Spinal cord (tissue), 10 donors: Measurements from ENCODE around the gene TMEM26. TPM values are rescaled to one million over a fixed set of nuclear protein-coding genes. Genes with fewer than 3 reads are reported as not detected.

Source experiments
- DNase-seq, 6 donors: peaks; one replicate each; pipeline versions ENCODE4 v3.0.0 to v3.0.0-alpha.2; 2013 to 2015; ENCODE audit warnings: low spot score in 6 of 6, low read depth in 4 of 6
- H3K27ac ChIP-seq: one replicate; pipeline ENCODE4 v1.5.1; 2013; ENCODE audit warnings: low read depth, low read length, control low read depth
- H3K27me3 ChIP-seq: one replicate; pipeline ENCODE4 v1.6.1; 2013; ENCODE audit warnings: low read length; ENCODE audit not compliant: control insufficient read depth, insufficient read depth
- H3K36me3 ChIP-seq: one replicate; pipeline ENCODE4 v1.6.1; 2013; ENCODE audit warnings: low read length; ENCODE audit not compliant: control insufficient read depth, insufficient read depth
- H3K4me1 ChIP-seq: one replicate; pipeline ENCODE4 v1.6.1; 2013; ENCODE audit warnings: low read length; ENCODE audit not compliant: control insufficient read depth, insufficient read depth
- H3K4me3 ChIP-seq: one replicate; pipeline ENCODE4 v1.5.1; 2013; ENCODE audit warnings: low read depth, low read length, control low read depth
- H3K9me3 ChIP-seq: one replicate; pipeline ENCODE4 v1.6.1; 2013; ENCODE audit warnings: low read length; ENCODE audit not compliant: control insufficient read depth, insufficient read depth
- WGBS: methylation state at CpG from one replicate; pipeline ENCODE4 v1.1.5; 2013; ENCODE audit warnings: missing lambda C conversion rate; ENCODE audit not compliant: insufficient coverage; 5-methylcytosine and 5-hydroxymethylcytosine counted together
- polyA plus RNA-seq, 2 donors: library from polyadenylated mRNA; unstranded; fragments of 120-200 nt; gene quantifications; one replicate each; pipeline ENCODE4 v1.2.1, GENCODE V29; 2013; ENCODE audit not compliant: insufficient read length in 2 of 2
- total RNA-seq, 2 donors: library from RNA; depleted of rRNA in 1 of 2; stranded (reverse); fragments of 120-200 nt in 1 of 2; fragments of >200 nt in 1 of 2; gene quantifications; one replicate each; pipeline versions ENCODE4 v1.2.3 to v1.2.4, GENCODE V29; 2013 to 2014
- donor health status: healthy.

Gene TMEM26
- total and polyA plus RNA-seq, 4 donors: 1.9 to 6.0 (median 2.4) TPM

DNA sequence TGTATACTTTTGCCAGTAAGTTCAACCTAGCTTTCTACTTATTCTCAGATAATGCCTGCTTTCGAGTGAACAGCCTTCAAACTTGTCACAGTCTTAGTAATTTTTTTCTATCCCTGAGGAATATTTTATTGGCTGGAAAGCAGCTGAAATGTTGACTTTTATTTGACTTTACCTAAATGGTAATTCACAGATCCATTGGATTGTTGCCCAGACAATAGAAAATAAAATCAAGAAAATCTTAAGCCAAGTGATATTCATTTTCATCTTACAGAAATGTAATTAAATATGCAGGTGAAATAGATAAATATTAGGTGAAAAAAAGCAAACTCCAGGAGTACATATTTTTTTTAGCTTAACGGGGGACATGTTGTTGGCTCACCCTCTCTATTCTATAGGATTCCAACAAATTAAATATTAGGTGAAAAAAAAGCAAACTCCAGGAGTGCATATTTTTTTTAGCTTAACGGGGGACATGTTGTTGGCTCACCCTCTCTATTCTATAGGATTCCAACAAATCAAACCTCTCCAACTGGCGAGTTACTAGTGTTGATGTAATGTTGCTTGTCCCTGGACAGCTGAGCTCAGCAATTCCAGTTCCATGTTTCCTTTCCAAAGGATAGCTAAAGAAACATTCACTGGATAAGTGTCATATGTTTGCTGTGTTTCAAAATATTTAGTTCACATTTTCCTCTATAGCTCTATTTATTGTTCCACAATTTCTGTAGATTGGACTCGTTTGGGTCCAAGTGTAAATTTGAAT lies 4.2 kb downstream of the TMEM26 start:
- peaks cover 19% of the 10 kb centered on the region for H3K27me3 ChIP-seq

DNA sequence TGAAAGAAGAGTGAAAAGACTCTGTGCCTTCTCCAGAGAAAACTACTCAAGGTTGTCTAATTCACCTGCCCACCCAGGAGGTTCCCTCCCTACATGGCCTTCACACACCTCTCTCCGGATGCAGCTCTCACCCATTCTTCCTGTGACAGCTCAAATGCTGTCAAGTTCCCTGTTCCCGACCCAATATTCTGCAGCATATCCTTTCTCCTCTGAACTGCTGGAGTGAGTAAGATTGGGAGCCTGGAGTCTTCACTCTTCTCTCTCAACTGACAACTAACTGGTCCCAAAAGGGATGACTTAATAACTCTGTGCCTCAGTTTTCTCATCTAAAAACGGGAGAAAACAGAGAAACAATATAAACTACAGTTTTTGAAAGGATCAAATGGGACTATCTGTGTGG lies 5.1 kb downstream of the TMEM26 start:
- Histone ChIP-seq H3K27ac (no peak overlapping the region), H3K27me3 (peaks cover 14% of the 10 kb centered on the region), H3K4me1 (peaks cover 11% of the 10 kb centered on the region), H3K9me3 (no peaks in the 10 kb centered on the region), H3K36me3 (no peaks in the 10 kb centered on the region), H3K4me3 (no peak overlapping the region)
- WGBS: 67% methylated on average over 1 of the region's 3 CpGs
- DNase-seq: no peak

More for the DNA sequence above, 4.2 kb downstream of the TMEM26 start:
- peaks cover 17% of the 10 kb centered on the region for H3K4me1 ChIP-seq
- no peak for DNase-seq
- H3K36me3 ChIP-seq: no peaks in the 10 kb centered on the region
- no peak overlapping the region for H3K4me3 ChIP-seq
- H3K9me3 ChIP-seq: no peaks in the 10 kb centered on the region
- H3K27ac ChIP-seq: no peak overlapping the region
- WGBS: no CpG with 5 or more reads among the region's 5 CpGs

DNA sequence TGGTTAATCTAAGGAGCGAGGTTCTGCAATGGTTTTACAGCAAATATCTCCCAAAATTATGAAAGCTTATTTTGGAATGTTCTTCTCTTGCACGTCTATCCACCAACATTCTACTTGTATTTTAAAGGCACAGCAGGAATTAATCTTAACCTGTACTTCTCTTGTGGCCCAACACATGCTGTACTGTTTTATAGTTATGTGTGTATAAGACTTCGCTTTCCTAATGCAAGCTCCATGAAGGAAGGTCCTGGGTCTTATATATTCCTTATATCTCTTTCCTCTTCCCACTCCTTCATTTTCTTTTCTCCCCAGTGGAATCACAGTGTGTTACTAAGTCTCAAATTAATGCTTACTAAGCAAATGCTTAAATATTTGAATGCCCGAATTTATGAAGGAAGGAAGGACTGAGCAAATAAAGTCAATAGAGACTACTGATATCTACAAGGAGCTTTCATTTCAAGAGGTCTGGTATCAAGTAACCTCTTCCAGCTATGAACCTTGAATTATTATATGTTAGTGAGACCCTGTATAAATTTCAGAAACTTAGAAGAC lies 14.0 kb downstream of the TMEM26 start:
- Histone ChIP-seq H3K27me3 (no peaks in the 10 kb centered on the region), H3K9me3 (no peaks in the 10 kb centered on the region), H3K27ac (no peak overlapping the region), H3K4me3 (no peak overlapping the region), H3K36me3 (no peaks in the 10 kb centered on the region), H3K4me1 (no peaks in the 10 kb centered on the region)
- DNase-seq: no peak
- WGBS: no CpG with 5 or more reads among the region's 4 CpGs

- H3K36me3 ChIP-seq: no peaks in the 10 kb centered on the region
- no peaks in the 10 kb centered on the region for H3K27me3 ChIP-seq
- no peak overlapping the region for H3K27ac ChIP-seq
- WGBS: no CpG with 5 or more reads among the region's 2 CpGs
- DNase-seq: no peak
- H3K9me3 ChIP-seq: no peaks in the 10 kb centered on the region
- H3K4me3 ChIP-seq: no peak overlapping the region
- H3K4me1 ChIP-seq: no peaks in the 10 kb centered on the region
These were observed 14.8 kb downstream of the TMEM26 start for GRCh38 chr10:61438141-61438988.

DNA sequence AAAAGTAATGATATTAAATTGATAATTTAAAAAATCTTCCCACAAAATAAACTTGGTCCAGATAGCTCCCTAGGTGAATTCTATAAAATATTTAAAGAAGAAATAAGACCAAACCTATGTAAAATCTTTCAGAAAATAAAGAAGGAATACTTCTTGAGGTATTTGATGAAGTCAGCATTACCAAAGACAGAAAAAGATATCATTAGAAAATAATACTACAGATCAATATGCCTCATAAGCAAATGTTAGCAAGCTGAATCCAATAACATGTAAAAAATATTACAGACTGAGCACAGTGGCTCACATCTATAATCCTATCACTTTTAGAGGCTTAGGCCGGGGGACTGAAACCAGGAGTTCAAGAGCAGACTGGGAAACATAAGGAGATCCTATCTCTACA lies 30.0 kb downstream of the TMEM26 start:
- no CpG with 5 or more reads among the region's 1 CpG for WGBS
- Histone ChIP-seq H3K4me1 (no peaks in the 10 kb centered on the region), H3K36me3 (no peaks in the 10 kb centered on the region), H3K4me3 (no peak overlapping the region), H3K9me3 (peaks cover 13% of the 10 kb centered on the region), H3K27me3 (no peaks in the 10 kb centered on the region), H3K27ac (no peak overlapping the region)
- no peak for DNase-seq

- peaks cover 5% of the 10 kb centered on the region for H3K9me3 ChIP-seq
These were observed 35.5 kb downstream of the TMEM26 start for GRCh38 chr10:61417661-61418060.

DNA sequence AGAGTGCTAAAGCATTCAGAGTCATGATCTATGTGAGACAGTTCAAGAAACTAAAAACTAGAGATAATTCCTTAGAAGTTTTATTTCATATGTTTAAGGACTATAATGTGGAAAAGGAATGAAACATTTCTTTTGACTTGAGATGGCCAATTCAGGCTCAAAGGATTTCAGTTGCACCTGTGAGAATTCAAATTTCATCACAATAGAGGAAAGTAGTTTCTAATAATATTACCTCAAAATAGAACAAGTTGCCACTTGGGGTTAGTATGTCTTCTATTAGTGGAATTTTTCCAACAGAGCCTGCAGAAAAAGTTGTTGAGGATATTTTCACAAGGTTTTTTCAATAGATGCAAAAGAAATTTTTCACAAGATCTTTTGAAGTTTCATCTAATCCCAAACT lies 37.4 kb downstream of the TMEM26 start:
- no peaks in the 10 kb centered on the region for H3K27me3 ChIP-seq
- no peak for DNase-seq

More at GRCh38 chr10:61417661-61418060, 35.5 kb downstream of the TMEM26 start:
- Histone ChIP-seq H3K4me1 (no peaks in the 10 kb centered on the region), H3K36me3 (no peaks in the 10 kb centered on the region), H3K27ac (no peak overlapping the region), H3K4me3 (no peak overlapping the region), H3K27me3 (no peaks in the 10 kb centered on the region)
- no peak for DNase-seq
- WGBS: 86% methylated on average over 1 of the region's 2 CpGs

DNA sequence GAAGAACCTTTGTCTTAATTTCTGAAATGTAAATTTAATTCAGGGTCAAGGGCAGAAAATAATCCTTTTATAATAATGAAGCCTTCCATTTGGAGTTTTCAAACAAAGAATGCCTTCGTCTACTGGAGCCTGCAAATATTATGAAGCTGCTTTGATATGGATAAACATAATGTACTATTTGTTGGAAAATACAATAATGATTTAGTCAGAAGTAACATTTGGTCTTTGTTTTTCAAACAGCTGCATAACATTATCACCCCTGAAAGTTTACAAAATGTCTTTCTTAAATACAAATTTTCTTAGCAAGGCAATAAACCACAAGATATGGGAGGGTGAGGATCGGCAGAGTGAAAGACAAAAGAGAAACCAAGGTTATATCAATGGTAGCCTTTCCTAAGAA lies 41.5 kb downstream of the TMEM26 start:
- no peak for DNase-seq
- no peaks in the 10 kb centered on the region for H3K36me3 ChIP-seq
- H3K4me1 ChIP-seq: no peaks in the 10 kb centered on the region
- H3K4me3 ChIP-seq: no peak overlapping the region
- no peak overlapping the region for H3K27ac ChIP-seq
- no peaks in the 10 kb centered on the region for H3K27me3 ChIP-seq
- no CpG with 5 or more reads among the region's 2 CpGs for WGBS
- no peaks in the 10 kb centered on the region for H3K9me3 ChIP-seq

More for the DNA sequence above, 37.4 kb downstream of the TMEM26 start:
- H3K4me3 ChIP-seq: no peak overlapping the region
- peaks cover 3% of the 10 kb centered on the region for H3K9me3 ChIP-seq
- H3K4me1 ChIP-seq: no peaks in the 10 kb centered on the region
- H3K27ac ChIP-seq: no peak overlapping the region
- no peaks in the 10 kb centered on the region for H3K36me3 ChIP-seq

DNA sequence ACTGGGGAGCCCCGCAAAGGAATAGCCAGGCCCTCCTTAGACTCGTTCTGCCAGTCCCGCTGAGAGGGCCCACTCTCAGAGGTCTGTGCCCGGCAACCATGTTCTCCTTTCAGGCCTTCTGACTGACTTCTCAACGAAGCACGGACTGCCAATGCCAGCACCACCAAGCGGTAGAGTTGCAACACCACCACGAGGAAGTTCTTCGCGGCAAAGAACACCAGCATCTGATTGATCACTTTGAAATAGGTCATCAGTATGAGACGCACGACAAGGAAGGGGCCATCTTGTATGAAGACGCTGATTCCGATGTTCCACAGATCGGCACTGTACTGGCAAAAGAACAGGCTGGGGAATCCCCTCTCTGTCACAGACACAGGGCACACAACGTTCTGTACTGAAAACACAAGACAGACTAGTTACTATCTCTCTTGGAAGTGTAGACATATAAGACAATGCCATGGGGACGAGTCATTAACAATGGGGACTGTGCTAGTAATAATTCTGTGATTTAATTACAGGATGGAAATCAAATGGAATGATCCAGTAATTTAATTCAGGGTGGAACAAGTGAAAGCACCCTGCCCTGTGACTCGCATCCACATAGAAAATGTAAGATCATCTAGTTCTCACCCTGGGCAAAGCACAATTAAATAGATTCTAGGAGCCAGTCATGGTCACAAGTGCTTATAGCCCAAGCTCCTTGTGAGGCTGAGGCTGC lies 42.7 kb downstream of the TMEM26 start:
- DNase-seq: no peak
- Histone ChIP-seq H3K9me3 (no peaks in the 10 kb centered on the region), H3K27me3 (no peaks in the 10 kb centered on the region), H3K36me3 (no peaks in the 10 kb centered on the region), H3K4me1 (no peaks in the 10 kb centered on the region), H3K4me3 (no peak overlapping the region), H3K27ac (no peak overlapping the region)
- 97% methylated on average over 13 of the region's 18 CpGs for WGBS
